ENCODE measurements around the gene POLG2.
A peak's percentile ranks its signal among the peaks of the same experiment; 100 is the strongest.

Gene POLG2

DNA sequence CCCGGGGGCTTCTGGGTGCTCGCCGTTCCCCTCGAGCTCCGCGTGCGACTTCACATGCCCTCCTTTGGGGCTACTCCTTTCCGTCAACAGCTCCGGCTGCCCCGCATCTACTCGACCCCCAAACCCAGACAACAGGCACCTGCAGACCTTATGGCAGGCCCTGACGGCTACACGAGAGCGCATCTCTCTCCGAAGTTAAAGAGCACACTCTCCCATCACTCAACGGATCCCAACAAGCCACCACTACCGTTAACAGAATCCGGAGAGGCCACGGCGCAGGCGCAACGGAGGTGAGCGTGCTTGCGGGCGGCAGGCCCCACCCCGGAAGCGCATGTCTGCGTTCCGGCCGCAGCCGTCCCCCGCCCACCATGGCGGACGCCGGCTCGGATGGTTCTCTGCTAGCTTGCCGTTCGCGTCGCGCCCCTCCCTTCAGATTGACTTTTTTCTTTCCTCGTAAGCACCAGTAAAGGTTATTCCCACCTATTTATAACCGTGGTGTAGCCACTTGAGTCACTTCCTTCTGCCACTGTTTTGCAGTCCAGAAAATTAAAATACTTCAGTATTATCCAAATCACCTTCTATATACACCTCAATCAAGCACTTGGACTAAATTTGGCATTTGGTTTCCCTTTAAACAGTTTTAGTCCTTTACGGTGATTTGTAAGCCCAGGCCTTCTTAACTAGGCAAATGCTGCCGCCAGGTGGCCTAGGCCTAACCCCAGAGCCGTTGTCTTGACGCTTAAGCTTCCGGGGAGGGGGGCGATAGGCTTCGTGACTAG lies at the start of gene POLG2:
Gene POLG2 (minus strand): TSS at position 269 of the 779 bp plus-strand sequence. CDS start 86 bp downstream, at position 183.
- DNase-seq: peak; percentile 83

GRCh38 chr17:64544742-64545141 lies 47.9 kb upstream of the POLG2 start:
- no peak for DNase-seq

DNA sequence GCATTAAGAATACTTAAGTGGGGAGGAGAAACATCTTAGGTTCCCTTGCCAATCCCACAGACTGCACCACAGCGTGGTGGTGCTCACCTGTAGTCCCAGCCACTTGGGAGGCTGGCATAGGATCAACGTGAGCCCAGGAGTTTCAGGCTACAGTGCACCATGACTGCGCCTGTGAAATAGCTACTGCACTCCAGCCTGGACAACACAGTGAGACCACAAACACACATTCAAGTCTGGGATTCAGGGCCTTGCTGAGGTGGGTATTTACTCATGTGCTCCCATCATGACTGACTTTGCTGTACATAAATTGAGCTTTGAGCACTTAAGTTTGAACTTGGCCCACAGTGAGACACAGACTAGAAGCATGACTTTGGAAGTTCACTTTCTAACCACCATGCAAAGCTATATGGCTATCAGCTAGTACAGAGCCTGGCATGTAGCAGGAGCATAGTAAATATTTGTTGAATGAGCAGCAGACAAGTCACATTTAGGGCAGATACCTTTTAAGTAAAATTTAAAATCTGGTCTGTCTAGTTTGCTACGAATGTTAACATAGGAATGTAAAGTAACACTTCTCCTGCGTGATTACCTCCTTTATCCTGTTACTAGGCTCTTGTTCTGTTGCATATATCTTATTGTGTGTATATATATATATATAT lies 43.4 kb upstream of the POLG2 start:
- DNase-seq: no peak

DNA sequence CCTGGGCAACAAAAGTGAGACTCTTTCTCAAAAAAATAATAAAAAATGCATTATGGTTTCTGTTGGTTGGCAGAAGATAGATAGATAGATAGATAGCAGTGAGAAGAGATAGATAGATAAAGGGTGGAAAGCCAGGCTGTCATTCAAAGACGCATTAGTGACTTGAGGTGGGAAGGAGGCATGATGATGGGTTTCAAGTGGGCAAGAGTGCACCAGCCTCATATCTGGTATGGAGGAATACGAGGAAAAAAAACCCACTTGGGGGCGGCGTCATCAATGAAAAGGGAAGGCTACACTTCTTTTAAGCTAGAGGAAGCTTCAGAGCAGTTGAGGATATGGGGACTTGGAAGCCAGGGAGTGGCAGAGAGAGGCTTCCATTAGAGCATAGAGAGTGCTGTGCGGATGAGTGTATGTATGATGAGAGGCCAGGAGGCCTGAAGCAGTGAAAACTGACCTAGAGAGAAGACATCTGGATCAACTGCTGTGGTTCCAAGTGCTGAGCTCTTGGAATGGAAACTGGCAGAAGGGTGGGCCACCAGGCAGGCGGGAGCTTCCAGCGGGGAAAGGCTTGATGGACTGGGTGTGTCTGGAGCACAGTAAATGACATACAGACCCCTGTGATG lies 41.8 kb upstream of the POLG2 start:
- DNase-seq: no peak

- DNase-seq: no peak
Measured at GRCh38 chr17:64537488-64537887, 40.6 kb upstream of the POLG2 start.

DNA sequence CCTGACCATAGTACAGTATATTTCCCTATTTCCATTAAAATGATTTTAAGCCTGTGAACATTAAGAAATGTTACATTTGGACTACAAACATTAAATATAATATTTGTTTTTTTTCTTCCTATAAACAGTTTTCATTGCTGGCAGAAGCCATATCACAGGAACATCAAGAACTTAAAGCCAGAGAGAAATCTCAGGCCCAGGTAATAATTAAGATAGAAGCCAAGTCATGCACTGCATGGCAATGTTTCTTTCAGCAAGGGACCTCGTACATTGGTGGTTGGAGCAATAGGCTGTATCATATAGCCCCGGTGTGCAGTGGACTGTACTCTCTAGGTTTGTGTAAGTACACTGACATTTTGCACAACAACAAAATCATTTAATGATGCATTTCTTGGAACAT lies 40.1 kb upstream of the POLG2 start:
- DNase-seq: no peak

DNA sequence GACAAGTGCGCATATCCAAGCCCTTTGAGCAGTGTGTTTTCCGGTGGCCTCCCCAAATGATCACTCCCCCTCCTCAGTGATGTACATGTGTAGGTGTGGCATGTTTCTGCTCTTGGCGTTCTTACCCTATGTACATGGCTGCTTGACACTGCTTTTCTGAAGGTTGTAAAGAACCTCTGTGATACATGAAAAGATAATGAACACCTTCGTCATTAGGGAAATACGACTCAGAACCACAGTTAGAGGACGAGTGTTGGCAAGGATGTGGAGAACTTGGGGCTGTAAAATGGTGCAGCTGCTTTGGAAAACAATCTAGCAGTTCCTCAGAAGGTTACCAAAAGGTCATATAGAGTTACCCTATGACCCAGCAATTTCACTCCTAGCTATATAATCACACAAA lies 38.5 kb upstream of the POLG2 start:
- no peak for DNase-seq

GRCh38 chr17:64534187-64534586 lies 37.3 kb upstream of the POLG2 start:
- DNase-seq: no peak

- DNase-seq: no peak
Measured at GRCh38 chr17:64533784-64534183, 36.9 kb upstream of the POLG2 start.

DNA sequence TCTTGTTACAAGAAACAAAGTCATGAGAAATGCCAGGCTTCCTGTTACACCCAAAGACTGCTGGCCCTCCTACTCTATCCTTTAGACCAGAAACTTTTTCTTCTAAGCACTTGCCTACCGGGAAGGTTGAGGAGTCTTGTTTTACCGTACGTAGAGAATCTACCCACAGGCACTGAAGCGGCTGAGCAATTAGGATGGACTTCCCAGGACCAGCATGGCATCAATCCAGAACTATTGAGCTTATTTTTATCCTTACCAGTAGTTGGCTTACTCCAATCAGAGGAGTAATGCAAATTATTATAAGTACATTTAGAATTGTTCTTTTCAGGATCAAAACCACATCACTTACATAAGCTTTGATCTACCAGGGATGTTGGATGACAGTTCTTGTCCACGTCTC lies 35.6 kb upstream of the POLG2 start:
- no peak for DNase-seq

- DNase-seq: no peak
Measured at GRCh38 chr17:64531955-64532371, 35.1 kb upstream of the POLG2 start.

DNA sequence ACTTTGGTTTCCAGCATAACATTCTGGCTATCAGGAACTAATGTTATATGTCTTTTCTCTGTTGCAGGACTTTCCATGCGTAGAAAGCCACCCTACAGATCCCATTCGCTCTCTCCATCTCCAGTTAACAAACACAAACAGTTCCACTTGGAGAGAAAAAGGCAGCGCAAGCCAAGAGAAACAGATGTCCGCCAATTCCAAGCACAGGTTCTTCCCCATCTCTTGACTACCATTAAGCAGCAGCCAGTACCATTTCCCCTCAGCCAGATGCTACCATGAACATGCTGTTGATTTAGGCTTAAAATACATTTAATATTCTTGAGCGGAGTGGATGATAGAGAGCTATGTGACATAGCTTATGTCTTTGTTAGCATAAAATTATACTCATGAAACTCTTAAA lies 32.4 kb upstream of the POLG2 start:
- DNase-seq: no peak

DNA sequence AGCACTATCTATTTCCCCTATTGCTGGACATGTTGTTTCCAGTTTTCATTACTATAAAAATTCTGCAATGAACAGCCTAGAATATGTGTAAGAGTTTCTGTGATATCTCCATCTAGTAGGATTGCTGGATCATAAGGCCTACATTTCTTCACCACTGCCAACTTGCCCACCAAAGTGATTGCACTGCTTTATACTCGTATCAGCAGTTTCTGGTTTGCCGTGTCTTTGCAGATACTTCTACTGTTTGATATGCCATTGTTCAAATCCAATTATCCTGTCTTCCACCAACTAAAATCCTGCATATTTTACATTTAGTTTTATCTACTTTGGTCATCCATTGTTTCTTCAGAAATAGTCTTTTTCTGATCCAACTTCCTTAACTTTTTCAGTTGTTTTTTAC lies 31.1 kb upstream of the POLG2 start:
- DNase-seq: no peak

DNA sequence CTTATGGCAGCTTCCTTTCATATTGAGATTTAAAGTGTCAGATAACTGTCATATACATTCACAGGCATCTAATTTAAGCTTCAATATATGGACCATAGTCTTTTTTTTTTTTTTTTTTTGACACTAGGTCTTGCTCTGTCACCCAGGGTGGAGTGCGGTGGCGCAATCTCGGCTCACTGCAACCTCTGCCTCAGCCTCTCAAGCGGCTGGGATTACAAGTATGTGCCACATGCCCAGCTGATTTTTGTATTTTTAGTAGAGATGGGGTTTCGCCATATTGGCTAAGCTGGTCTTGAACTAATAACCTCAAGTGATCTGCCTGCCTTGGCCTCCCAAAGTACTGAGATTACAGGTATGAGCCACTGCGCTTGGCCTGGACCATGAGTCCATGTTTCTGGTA lies 23.5 kb upstream of the POLG2 start:
- no peak for DNase-seq

GRCh38 chr17:64519601-64520000 lies 22.7 kb upstream of the POLG2 start:
- no peak for DNase-seq

- no peak for DNase-seq
Measured at GRCh38 chr17:64515829-64516228, 19.0 kb upstream of the POLG2 start.

GRCh38 chr17:64515419-64515818 lies 18.6 kb upstream of the POLG2 start:
- no peak for DNase-seq

- no peak for DNase-seq
Measured at GRCh38 chr17:64509179-64509578, 12.3 kb upstream of the POLG2 start.

DNA sequence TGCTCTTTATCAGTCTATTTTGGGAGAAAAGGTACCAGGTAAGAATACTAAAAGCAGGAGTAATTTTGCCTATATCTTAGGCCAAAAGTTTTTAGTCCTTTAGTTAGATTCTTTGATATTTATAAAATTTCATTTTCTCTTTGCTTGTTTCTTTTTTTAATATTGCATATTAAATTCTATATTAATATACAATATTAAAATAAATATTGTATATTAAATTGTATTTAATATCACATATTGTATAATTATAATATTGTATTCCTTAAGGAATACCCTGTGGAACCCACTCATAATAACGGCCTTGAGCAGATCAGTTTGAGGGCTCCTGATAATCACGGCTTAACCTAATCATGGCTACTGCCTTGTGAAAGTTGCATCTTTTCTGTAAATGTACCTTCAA lies 11.8 kb upstream of the POLG2 start:
- DNase-seq: no peak

DNA sequence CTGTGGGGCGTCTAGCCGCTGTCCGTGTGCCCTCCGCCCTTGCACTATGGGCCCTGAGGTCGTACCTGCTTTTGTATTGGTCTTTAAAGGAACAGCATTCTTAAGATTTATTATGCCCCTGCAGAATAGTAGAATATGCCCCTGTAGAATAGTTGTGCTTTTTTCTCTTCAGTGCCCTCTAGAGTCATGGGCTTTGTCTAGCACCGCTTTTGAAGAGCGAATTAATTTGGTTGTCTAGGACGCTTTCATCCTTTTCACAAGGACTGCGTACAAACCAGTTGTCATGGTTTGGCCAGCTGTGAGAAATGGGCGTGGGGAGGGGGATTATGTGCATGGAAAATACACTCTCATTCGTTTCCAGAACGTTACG lies 10.5 kb upstream of the POLG2 start:
- DNase-seq: peak; percentile 41

DNA sequence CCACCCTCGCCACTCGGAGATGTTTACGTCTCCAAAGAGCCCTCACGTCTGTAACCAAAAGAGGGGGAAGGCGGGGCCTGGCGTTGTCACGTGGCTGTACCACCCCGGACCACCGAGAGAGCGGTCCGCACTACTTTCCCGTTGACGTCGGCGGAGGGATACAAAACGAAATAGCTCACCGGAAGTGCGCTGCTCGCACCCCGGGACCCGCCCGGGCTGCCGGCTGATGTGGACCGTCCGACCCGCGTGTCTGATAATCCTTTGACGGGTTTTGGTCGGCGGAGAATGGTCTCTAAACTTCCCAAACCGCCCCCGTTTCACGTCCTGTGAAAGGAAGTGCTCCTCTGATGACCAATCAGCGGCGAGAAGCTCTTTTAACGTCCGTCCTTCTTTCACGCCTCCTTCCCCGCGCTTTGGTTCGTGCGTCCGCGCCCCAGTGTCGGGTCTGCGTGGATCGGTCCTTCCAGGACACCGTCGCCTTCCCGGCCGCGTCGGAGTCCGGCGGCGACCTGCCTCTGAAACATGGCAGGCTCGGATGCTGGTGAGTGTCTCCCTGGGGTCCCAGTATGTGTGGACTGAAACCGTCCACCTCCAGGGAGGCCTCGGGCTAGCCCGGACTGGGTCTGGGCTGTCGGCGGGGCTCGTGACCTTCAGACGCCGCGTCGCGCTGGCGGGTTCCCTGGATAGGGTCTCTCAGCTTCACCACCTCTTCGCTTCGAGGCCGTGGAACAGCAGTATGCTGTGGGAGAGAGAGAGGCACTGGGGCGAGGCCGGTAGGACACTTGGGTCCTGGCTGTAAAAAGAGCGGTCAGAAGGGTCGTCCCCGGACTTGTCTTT lies 9.9 kb upstream of the POLG2 start, which contains the start of gene CEP95:
Gene CEP95 (plus strand): TSS at position 402 of the 837 bp plus-strand sequence. CDS start 121 bp downstream, at position 523.
- peak; percentile 95 for DNase-seq

DNA sequence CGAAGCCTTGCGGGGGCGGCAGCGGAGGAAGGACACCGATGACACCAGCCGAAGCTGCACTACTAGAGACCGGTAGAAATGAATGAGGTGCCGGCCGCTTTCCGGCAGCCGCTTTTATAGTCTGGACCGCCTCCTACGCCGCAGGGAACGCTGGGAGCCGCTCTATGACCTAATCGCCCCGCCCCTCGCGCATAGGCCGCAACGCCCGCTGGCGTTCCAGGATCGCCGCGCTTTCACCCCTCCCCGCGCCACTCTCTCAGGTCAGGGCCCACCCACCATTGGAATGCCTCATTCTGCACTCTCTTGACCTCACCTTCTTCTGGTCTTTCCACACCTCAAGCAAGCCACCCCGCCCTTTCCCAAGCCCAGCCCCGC lies 9.3 kb upstream of the POLG2 start, which contains the start of gene DDX5:
Gene DDX5 (minus strand): TSS at position 89 of the 375 bp plus-strand sequence. CDS start 170 bp downstream, outside the sequence.
- DNase-seq: peak; percentile 95
